CD4-positive, alpha-beta T cell treated with Interleukin-2 at 100 ng/mL for 4 hours (primary cell): ENCODE data around the gene CAPG.

Source experiments
- DNase-seq: peaks from one replicate; pipeline ENCODE4 v3.0.0-alpha.2; 2020; ENCODE audit warnings: low spot score

Gene CAPG

GRCh38 chr2:85356186-85356585, 54.0 kb downstream of the CAPG start:
- DNase-seq, result no peak

- no peak for DNase-seq
Observed at GRCh38 chr2:85355521-85355920, 54.6 kb downstream of the CAPG start.

- DNase-seq, result no peak
Observed at GRCh38 chr2:85355073-85355410, 55.1 kb downstream of the CAPG start.

GRCh38 chr2:85354286-85355072, 55.7 kb downstream of the CAPG start, which contains the start of the genes ELMOD3 and RETSAT:
TSS of gene ELMOD3 (plus strand) at chr2:85354769. CDS start at chr2:85357199, 2,430 bp downstream.
TSS of gene RETSAT (minus strand) at chr2:85354528. CDS start at chr2:85354507, 21 bp downstream.
- peak; percentile 99 for DNase-seq

GRCh38 chr2:85353876-85354285, 56.3 kb downstream of the CAPG start:
- peak; percentile 6 for DNase-seq

- DNase-seq, result no peak
Observed at GRCh38 chr2:85347599-85347998, 62.6 kb downstream of the CAPG start.
